Spleen (tissue), 11 donors: Measurements from ENCODE around the gene MRPL33. TPM values are rescaled to one million over a fixed set of nuclear protein-coding genes. Genes with fewer than 3 reads are reported as not detected.

Source experiments
- DNase-seq: peaks from one replicate; pipeline ENCODE4 v3.0.0-alpha.2; 2020
- H3K27ac ChIP-seq, 8 donors: fragments of 200-600 bp; sonication (generic) in 7 of 8; 1 replicate in 4 of 8; 2 replicates in 4 of 8; pipeline versions ENCODE4 v1.5.0 to v1.8.0; 2016 to 2021; ENCODE audit warnings: inconsistent platforms in 4 of 8, mild to moderate bottlenecking in 4 of 8, moderate library complexity in 1 of 8
- H3K27me3 ChIP-seq, 7 donors: fragments of 200-600 bp; sonication (generic) in 6 of 7; replicated peaks in 1 of 7; 1 replicate in 4 of 7; 2 replicates in 3 of 7; pipeline versions ENCODE4 v1.5.0 to v1.8.0; 2016 to 2021; ENCODE audit warnings: inconsistent platforms in 3 of 7, mild to moderate bottlenecking in 1 of 7
- H3K36me3 ChIP-seq, 6 donors: fragments of 200-600 bp; sonication (generic) in 5 of 6; 1 replicate in 4 of 6; 2 replicates in 2 of 6; pipeline versions ENCODE4 v1.5.0 to v1.8.0; 2016 to 2021; ENCODE audit warnings: inconsistent platforms in 2 of 6
- H3K4me1 ChIP-seq, 6 donors: fragments of 200-600 bp; sonication (generic) in 5 of 6; 1 replicate in 3 of 6; 2 replicates in 3 of 6; pipeline versions ENCODE4 v1.5.0 to v1.8.0; 2016 to 2021; ENCODE audit warnings: inconsistent platforms in 3 of 6
- H3K4me3 ChIP-seq, 8 donors: fragments of 200-600 bp; sonication (generic) in 7 of 8; 1 replicate in 4 of 8; 2 replicates in 4 of 8; pipeline versions ENCODE4 v1.5.0 to v1.8.0; 2016 to 2021; ENCODE audit warnings: inconsistent platforms in 4 of 8, mild to moderate bottlenecking in 4 of 8, moderate library complexity in 2 of 8
- H3K9me3 ChIP-seq, 8 donors: fragments of 200-600 bp; sonication (generic) in 7 of 8; 1 replicate in 4 of 8; 2 replicates in 4 of 8; pipeline versions ENCODE4 v1.5.0 to v1.8.0; 2016 to 2021; ENCODE audit warnings: inconsistent platforms in 4 of 8
- POLR2A ChIP-seq, 3 donors: fragments of 450-650 bp; IDR thresholded peaks; one replicate each; pipeline ENCODE4 v1.5.1; 2017; ENCODE audit warnings: antibody characterized with exemption in 3 of 3, mild to moderate bottlenecking in 1 of 3
- POLR2AphosphoS5 ChIP-seq, 3 donors: sonication (generic); formaldehyde crosslinking; IDR thresholded peaks; one replicate each; pipeline ENCODE4 v1.5.1; 2017; ENCODE audit warnings: antibody characterized with exemption in 3 of 3
- WGBS, 5 donors: extraction: QIAGEN DNeasy Blood & Tissue Kit in 3 of 5; methylation state at CpG; one replicate each; pipeline versions ENCODE4 v1.1.5 to v1.1.7; 2013 to 2018; 5-methylcytosine and 5-hydroxymethylcytosine counted together
- intact Hi-C: fragments of 100-400 bp; cut with DNase I; formaldehyde crosslinking; loops from one replicate; pipeline ENCODE4 v1.15.0; 2023; ENCODE audit warnings: low total_unique reads
- polyA plus RNA-seq, 3 donors: library from polyadenylated mRNA; stranded (reverse); fragments of 200-250 nt; gene quantifications; one replicate each; pipeline ENCODE4 v1.2.1, GENCODE V29; 2013
- total RNA-seq, 7 donors: library from RNA; depleted of rRNA in 3 of 7; stranded (reverse); fragments of >200 nt in 3 of 7; fragmentation: NEBNext Ultra II Directional in 4 of 7; extraction: Animal tissue kit (Norgen Biotek cat#: 25700) in 4 of 7; gene quantifications; one replicate each; pipeline versions ENCODE4 v1.1.0 to v1.2.1, GENCODE V29; 2016 to 2021
- TF ChIP-seq, protein P1 (sequence below), 11 experiments: fragments of 200-600 bp in 7 of 11; fragments of 450-650 bp in 4 of 11; sonication (generic) in 4 of 11; IDR thresholded peaks in 8 of 11; conservative IDR thresholded peaks in 3 of 11; 1 replicate in 7 of 11; 2 replicates in 4 of 11; pipeline versions ENCODE4 v1.4.0 to v1.8.0; 2016 to 2021; ENCODE audit warnings: antibody characterized with exemption in 11 of 11, inconsistent platforms in 4 of 11, mild to moderate bottlenecking in 1 of 11
- donor health status: healthy with polysubstance abuse.
- donor health status: DM: no; HTN: no; CAD: no; lungs with moderate emphysema.
- donor health status: DM: no; HTN: no; CAD: no.
- donor health status: Bipolar disorder and iron deficiency.
- donor health status: healthy.
- donor health status: DM: no; HTN: no; CAD: no.
- donor health status: DM: yes; HTN: yes; CAD: no.

MRPL33 gene
- total and polyA plus RNA-seq, 10 donors, result 48.3 to 166 (median 80.7) TPM

- Histone ChIP-seq H3K27me3 (no peaks in the 10 kb centered on the region), H3K4me1 (peaks cover 14 to 47% (median 36%) of the 10 kb centered on the region in 6 donors), H3K4me3 (no peak overlapping the region), H3K36me3 (no peaks in the 10 kb centered on the region), H3K9me3 (no peaks in the 10 kb centered on the region), H3K27ac (peak overlapping the region in 5 of 8 donors; percentile 51 to 82 (median 70))
- intact Hi-C loops, result no loop called here
- no peak for DNase-seq
- TF ChIP-seq POLR2A (IDR thresholded peaks at IDR 0.05), result no peak
- 80 to 91% (median 84%) methylated on average over 3 of the region's 3 CpGs for WGBS, 5 donors
Measured at GRCh38 chr2:27724191-27724590, 47.3 kb upstream of the MRPL33 start.

- H3K27me3 ChIP-seq, result no peaks in the 10 kb centered on the region
- no peaks in the 10 kb centered on the region for H3K36me3 ChIP-seq
- no peaks in the 10 kb centered on the region for H3K9me3 ChIP-seq
- H3K4me3 ChIP-seq, result no peak overlapping the region
- WGBS, 5 donors, result 63 to 79% (median 71%) methylated on average over 5 of the region's 5 CpGs
- TF ChIP-seq, protein P1, sequence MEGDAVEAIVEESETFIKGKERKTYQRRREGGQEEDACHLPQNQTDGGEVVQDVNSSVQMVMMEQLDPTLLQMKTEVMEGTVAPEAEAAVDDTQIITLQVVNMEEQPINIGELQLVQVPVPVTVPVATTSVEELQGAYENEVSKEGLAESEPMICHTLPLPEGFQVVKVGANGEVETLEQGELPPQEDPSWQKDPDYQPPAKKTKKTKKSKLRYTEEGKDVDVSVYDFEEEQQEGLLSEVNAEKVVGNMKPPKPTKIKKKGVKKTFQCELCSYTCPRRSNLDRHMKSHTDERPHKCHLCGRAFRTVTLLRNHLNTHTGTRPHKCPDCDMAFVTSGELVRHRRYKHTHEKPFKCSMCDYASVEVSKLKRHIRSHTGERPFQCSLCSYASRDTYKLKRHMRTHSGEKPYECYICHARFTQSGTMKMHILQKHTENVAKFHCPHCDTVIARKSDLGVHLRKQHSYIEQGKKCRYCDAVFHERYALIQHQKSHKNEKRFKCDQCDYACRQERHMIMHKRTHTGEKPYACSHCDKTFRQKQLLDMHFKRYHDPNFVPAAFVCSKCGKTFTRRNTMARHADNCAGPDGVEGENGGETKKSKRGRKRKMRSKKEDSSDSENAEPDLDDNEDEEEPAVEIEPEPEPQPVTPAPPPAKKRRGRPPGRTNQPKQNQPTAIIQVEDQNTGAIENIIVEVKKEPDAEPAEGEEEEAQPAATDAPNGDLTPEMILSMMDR (IDR thresholded peaks at IDR 0.05 in 8 of 11, conservative IDR thresholded peaks at IDR 0.05 in 3 of 11), result no peak
- peak in 2 of 3 donors; percentile 38 to 80 for TF ChIP-seq POLR2AphosphoS5 (IDR thresholded peaks at IDR 0.05)
- intact Hi-C loops, result no loop called here
- peak overlapping the region; percentile 6 to 82 (median 54) for H3K27ac ChIP-seq
- peaks cover 19 to 53% (median 42%) of the 10 kb centered on the region in 6 donors for H3K4me1 ChIP-seq
- no peak for DNase-seq
Measured at GRCh38 chr2:27724905-27725701, 46.4 kb upstream of the MRPL33 start.

GRCh38 chr2:27727257-27727656 lies 44.3 kb upstream of the MRPL33 start:
- H3K9me3 ChIP-seq, result no peaks in the 10 kb centered on the region
- TF ChIP-seq, protein P1 (IDR thresholded peaks at IDR 0.05 in 8 of 11, conservative IDR thresholded peaks at IDR 0.05 in 3 of 11), result no peak
- TF ChIP-seq POLR2AphosphoS5 (IDR thresholded peaks at IDR 0.05), result peak in 2 of 3 donors; percentile 64 to 77
- peak overlapping the region in 7 of 8 donors; percentile 52 to 82 (median 63) for H3K27ac ChIP-seq
- peaks cover 23 to 71% (median 53%) of the 10 kb centered on the region in 6 donors for H3K4me1 ChIP-seq
- H3K27me3 ChIP-seq, result no peaks in the 10 kb centered on the region
- no peaks in the 10 kb centered on the region for H3K36me3 ChIP-seq
- intact Hi-C loops, result no loop called here
- no peak for DNase-seq
- WGBS, 5 donors, result 47 to 71% (median 61%) methylated on average over 9 of the region's 9 CpGs
- no peak overlapping the region for H3K4me3 ChIP-seq

DNA sequence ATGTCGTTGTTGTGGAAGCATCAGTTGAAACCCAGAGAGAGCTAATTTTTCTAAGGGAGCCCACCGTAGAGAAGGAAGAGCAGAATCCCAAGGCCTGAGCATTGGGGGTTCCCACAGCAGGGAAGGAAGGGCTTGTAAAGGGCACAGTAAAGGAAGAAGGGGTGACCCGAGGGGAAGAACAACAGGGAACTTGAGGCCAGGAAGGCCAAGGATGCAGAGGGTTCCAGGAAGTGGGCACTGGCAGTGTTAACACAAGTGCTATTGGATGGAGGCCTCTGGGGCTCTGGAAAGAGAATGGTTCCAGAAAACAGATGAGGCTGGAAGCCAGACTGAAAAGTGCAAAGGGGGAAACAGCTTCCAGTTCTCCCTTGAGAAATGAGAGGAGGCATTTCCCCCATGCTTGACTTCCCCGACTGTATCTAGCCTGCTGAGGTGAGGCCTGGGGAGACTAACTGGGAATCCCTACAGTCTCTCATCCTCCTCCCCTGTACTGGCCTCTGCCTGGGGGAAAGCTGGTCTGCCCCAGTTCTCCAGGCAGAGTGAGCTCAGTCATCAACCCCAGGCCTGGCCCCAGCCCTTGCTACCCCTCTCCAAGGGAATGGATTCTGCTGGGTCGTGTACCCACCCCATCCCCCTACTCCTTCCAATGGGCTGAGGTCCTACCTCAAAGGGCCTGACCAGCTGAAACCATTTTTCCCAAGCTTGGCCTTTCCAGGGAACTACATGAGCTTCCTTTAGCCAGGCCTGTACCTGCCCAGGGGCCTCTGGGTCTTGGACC lies 43.2 kb upstream of the MRPL33 start:
- Histone ChIP-seq H3K27ac (peak overlapping the region in 7 of 8 donors; percentile 52 to 82 (median 63)), H3K27me3 (no peaks in the 10 kb centered on the region), H3K4me1 (peaks cover 23 to 70% (median 51%) of the 10 kb centered on the region in 6 donors), H3K36me3 (no peaks in the 10 kb centered on the region), H3K9me3 (peaks cover 0 to 1% (median 0%) of the 10 kb centered on the region in 8 donors), H3K4me3 (no peak overlapping the region)
- intact Hi-C loops, result no loop called here
- DNase-seq, result no peak
- TF ChIP-seq, protein P1 (IDR thresholded peaks at IDR 0.05 in 8 of 11, conservative IDR thresholded peaks at IDR 0.05 in 3 of 11), result no peak
- TF ChIP-seq POLR2A (IDR thresholded peaks at IDR 0.05), result no peak
- TF ChIP-seq POLR2AphosphoS5 (IDR thresholded peaks at IDR 0.05), result peak in 2 of 3 donors; percentile 34 to 62
- 50 to 70% (median 65%) methylated on average over 5 of the region's 5 CpGs for WGBS, 5 donors
